ENCODE data around the gene CCDC183.

Gene CCDC183

GRCh38 chr9:136821826-136822544 is 25.8 kb downstream of the CCDC183 start:
- H3K27me3 ChIP-seq (ENCODE audit: control insufficient read depth in 1 of 2, insufficient read depth in 1 of 2, low read length in 2 of 2), result no peaks in the 10 kb centered on the region
- no peak overlapping the region for H2AK5ac ChIP-seq (ENCODE audit: low read length, severe bottlenecking)
- peak overlapping the region in 1 of 2 experiments; percentile 20 for H3K4me3 ChIP-seq (ENCODE audit: insufficient read depth in 1 of 2, low read depth in 1 of 2, low read length in 2 of 2)
- H3K14ac ChIP-seq (ENCODE audit: low read length in 2 of 2), result peak overlapping the region in 1 of 2 experiments; percentile 71
- WGBS, result 85% methylated on average over 42 of the region's 42 CpGs
- no peak overlapping the region for H2BK15ac ChIP-seq (ENCODE audit: low read depth, poor library complexity, severe bottlenecking)
- peak overlapping the region; percentile 72 for H3K9ac ChIP-seq (ENCODE audit: low read length)
- H2AFZ ChIP-seq (ENCODE audit: low read depth, low read length), result no peak overlapping the region
- no peak overlapping the region for H2BK5ac ChIP-seq (ENCODE audit: low read depth, low read length, poor library complexity, severe bottlenecking)
- H2BK12ac ChIP-seq (ENCODE audit: low read length in 2 of 2), result no peak overlapping the region
- DNase-seq, result no peak
- peak overlapping the region; percentile 78 for H4K8ac ChIP-seq (ENCODE audit: low read length)
- H3K4ac ChIP-seq (ENCODE audit: low read depth in 1 of 2, low read length in 2 of 2), result peak overlapping the region in 1 of 2 experiments; percentile 61
- peaks cover 9% of the 10 kb centered on the region for H3K4me1 ChIP-seq (ENCODE audit: control insufficient read depth, insufficient read depth, low read depth, low read length)
- no peak overlapping the region for H3K27ac ChIP-seq (ENCODE audit: low read length, poor library complexity, severe bottlenecking)
- H2BK120ac ChIP-seq (ENCODE audit: low read depth, low read length), result no peak overlapping the region
- H4K91ac ChIP-seq (ENCODE audit: low read length), result no peak overlapping the region
- no peak overlapping the region for H3K18ac ChIP-seq (ENCODE audit: low read depth in 1 of 2, low read length in 2 of 2)
- peak overlapping the region in 1 of 2 experiments; percentile 64 for H3K23ac ChIP-seq (ENCODE audit: low read length in 2 of 2)
- H3K36me3 ChIP-seq (ENCODE audit: control insufficient read depth in 1 of 2, insufficient read depth in 2 of 2, low read depth in 1 of 2, low read length in 2 of 2), result peaks cover 31 to 63% of the 10 kb centered on the region in 2 experiments
- H3K79me1 ChIP-seq (replicated peaks; ENCODE audit: low read length, poor library complexity, severe bottlenecking), result peaks cover 52% of the 10 kb centered on the region
- H3K9me3 ChIP-seq (ENCODE audit: control insufficient read depth, low read length), result no peaks in the 10 kb centered on the region
- H3K4me2 ChIP-seq (ENCODE audit: low read length, poor library complexity, severe bottlenecking), result no peak overlapping the region

GRCh38 chr9:136823136-136824046 is 27.3 kb downstream of the CCDC183 start:
- Histone ChIP-seq H2BK5ac (ENCODE audit: low read depth, low read length, poor library complexity, severe bottlenecking) (no peak overlapping the region), H3K4me1 (ENCODE audit: control insufficient read depth, insufficient read depth, low read depth, low read length) (peaks cover 9% of the 10 kb centered on the region), H4K91ac (ENCODE audit: low read length) (no peak overlapping the region), H3K27me3 (ENCODE audit: control insufficient read depth in 1 of 2, insufficient read depth in 1 of 2, low read length in 2 of 2) (no peaks in the 10 kb centered on the region), H3K79me1 (replicated peaks; ENCODE audit: low read length, poor library complexity, severe bottlenecking) (peaks cover 60% of the 10 kb centered on the region), H3K23ac (ENCODE audit: low read length in 2 of 2) (no peak overlapping the region), H2BK120ac (ENCODE audit: low read depth, low read length) (no peak overlapping the region), H3K9ac (ENCODE audit: low read length) (no peak overlapping the region), H3K4ac (ENCODE audit: low read depth in 1 of 2, low read length in 2 of 2) (no peak overlapping the region), H3K27ac (ENCODE audit: low read length, poor library complexity, severe bottlenecking) (no peak overlapping the region), H3K9me3 (ENCODE audit: control insufficient read depth, low read length) (no peaks in the 10 kb centered on the region), H4K8ac (ENCODE audit: low read length) (peak overlapping the region; percentile 14), H2AK5ac (ENCODE audit: low read length, severe bottlenecking) (no peak overlapping the region), H2AFZ (ENCODE audit: low read depth, low read length) (no peak overlapping the region), H3K14ac (ENCODE audit: low read length in 2 of 2) (no peak overlapping the region), H3K4me3 (ENCODE audit: insufficient read depth in 1 of 2, low read depth in 1 of 2, low read length in 2 of 2) (no peak overlapping the region), H2BK12ac (ENCODE audit: low read length in 2 of 2) (no peak overlapping the region), H3K36me3 (ENCODE audit: control insufficient read depth in 1 of 2, insufficient read depth in 2 of 2, low read depth in 1 of 2, low read length in 2 of 2) (peaks cover 39 to 72% of the 10 kb centered on the region in 2 experiments), H3K18ac (ENCODE audit: low read depth in 1 of 2, low read length in 2 of 2) (no peak overlapping the region), H3K4me2 (ENCODE audit: low read length, poor library complexity, severe bottlenecking) (no peak overlapping the region), H2BK15ac (ENCODE audit: low read depth, poor library complexity, severe bottlenecking) (no peak overlapping the region)
- no peak for DNase-seq
- WGBS, result 93% methylated on average over 28 of the region's 30 CpGs

- H2AK5ac ChIP-seq (ENCODE audit: low read length, severe bottlenecking), result no peak overlapping the region
- H4K91ac ChIP-seq (ENCODE audit: low read length), result no peak overlapping the region
- H3K4me1 ChIP-seq (ENCODE audit: control insufficient read depth, insufficient read depth, low read depth, low read length), result peaks cover 7% of the 10 kb centered on the region
- H2BK5ac ChIP-seq (ENCODE audit: low read depth, low read length, poor library complexity, severe bottlenecking), result no peak overlapping the region
- H2BK12ac ChIP-seq (ENCODE audit: low read length in 2 of 2), result no peak overlapping the region
- no peak overlapping the region for H3K23ac ChIP-seq (ENCODE audit: low read length in 2 of 2)
- no peak overlapping the region for H2AFZ ChIP-seq (ENCODE audit: low read depth, low read length)
- no peak overlapping the region for H3K4ac ChIP-seq (ENCODE audit: low read depth in 1 of 2, low read length in 2 of 2)
- WGBS, result 93% methylated on average over 20 of the region's 21 CpGs
- peaks cover 52 to 84% of the 10 kb centered on the region in 2 experiments for H3K36me3 ChIP-seq (ENCODE audit: control insufficient read depth in 1 of 2, insufficient read depth in 2 of 2, low read depth in 1 of 2, low read length in 2 of 2)
- H4K8ac ChIP-seq (ENCODE audit: low read length), result no peak overlapping the region
- no peak for DNase-seq
- H3K27me3 ChIP-seq (ENCODE audit: control insufficient read depth in 1 of 2, insufficient read depth in 1 of 2, low read length in 2 of 2), result no peaks in the 10 kb centered on the region
- H3K9me3 ChIP-seq (ENCODE audit: control insufficient read depth, low read length), result no peaks in the 10 kb centered on the region
- H3K27ac ChIP-seq (ENCODE audit: low read length, poor library complexity, severe bottlenecking), result no peak overlapping the region
- no peak overlapping the region for H3K4me2 ChIP-seq (ENCODE audit: low read length, poor library complexity, severe bottlenecking)
- H2BK15ac ChIP-seq (ENCODE audit: low read depth, poor library complexity, severe bottlenecking), result no peak overlapping the region
- no peak overlapping the region for H3K9ac ChIP-seq (ENCODE audit: low read length)
- no peak overlapping the region for H3K14ac ChIP-seq (ENCODE audit: low read length in 2 of 2)
- H3K4me3 ChIP-seq (ENCODE audit: insufficient read depth in 1 of 2, low read depth in 1 of 2, low read length in 2 of 2), result no peak overlapping the region
- peaks cover 63% of the 10 kb centered on the region for H3K79me1 ChIP-seq (replicated peaks; ENCODE audit: low read length, poor library complexity, severe bottlenecking)
- no peak overlapping the region for H2BK120ac ChIP-seq (ENCODE audit: low read depth, low read length)
- H3K18ac ChIP-seq (ENCODE audit: low read depth in 1 of 2, low read length in 2 of 2), result no peak overlapping the region
Measured at GRCh38 chr9:136824496-136825225, 28.5 kb downstream of the CCDC183 start.
